ENCODE data around the gene INSL3. TPM values are rescaled to one million over a fixed set of nuclear protein-coding genes. Genes with fewer than 3 reads are reported as not detected.

The INSL3 gene
- total and polyA plus RNA-seq, 2 of the 8 experiments (the other 6 are each of a cell fraction or from before 2014, with no cell fraction given) = 0.41 to 1.5 TPM

DNA sequence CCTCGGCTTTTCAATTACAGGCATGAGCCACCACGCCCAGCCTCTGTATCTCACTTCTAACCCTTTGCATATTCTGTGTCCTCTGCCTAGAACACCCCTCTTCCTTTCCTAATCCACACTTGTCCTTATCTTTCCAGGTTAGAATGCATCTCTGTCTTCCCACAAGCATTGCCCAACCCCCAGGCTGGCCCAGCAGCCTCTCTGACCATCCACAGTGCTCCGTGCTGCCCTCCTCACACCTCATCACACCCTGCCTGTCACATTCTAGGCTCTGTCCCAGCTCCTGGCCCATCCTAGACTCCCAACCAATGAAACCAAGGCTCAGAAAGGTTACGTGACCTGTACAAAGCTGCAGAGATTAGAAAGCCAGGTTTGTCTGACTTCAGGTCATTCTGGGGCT, 15.2 kb upstream of the INSL3 start (continued):
- TF ChIP-seq, protein P1, sequence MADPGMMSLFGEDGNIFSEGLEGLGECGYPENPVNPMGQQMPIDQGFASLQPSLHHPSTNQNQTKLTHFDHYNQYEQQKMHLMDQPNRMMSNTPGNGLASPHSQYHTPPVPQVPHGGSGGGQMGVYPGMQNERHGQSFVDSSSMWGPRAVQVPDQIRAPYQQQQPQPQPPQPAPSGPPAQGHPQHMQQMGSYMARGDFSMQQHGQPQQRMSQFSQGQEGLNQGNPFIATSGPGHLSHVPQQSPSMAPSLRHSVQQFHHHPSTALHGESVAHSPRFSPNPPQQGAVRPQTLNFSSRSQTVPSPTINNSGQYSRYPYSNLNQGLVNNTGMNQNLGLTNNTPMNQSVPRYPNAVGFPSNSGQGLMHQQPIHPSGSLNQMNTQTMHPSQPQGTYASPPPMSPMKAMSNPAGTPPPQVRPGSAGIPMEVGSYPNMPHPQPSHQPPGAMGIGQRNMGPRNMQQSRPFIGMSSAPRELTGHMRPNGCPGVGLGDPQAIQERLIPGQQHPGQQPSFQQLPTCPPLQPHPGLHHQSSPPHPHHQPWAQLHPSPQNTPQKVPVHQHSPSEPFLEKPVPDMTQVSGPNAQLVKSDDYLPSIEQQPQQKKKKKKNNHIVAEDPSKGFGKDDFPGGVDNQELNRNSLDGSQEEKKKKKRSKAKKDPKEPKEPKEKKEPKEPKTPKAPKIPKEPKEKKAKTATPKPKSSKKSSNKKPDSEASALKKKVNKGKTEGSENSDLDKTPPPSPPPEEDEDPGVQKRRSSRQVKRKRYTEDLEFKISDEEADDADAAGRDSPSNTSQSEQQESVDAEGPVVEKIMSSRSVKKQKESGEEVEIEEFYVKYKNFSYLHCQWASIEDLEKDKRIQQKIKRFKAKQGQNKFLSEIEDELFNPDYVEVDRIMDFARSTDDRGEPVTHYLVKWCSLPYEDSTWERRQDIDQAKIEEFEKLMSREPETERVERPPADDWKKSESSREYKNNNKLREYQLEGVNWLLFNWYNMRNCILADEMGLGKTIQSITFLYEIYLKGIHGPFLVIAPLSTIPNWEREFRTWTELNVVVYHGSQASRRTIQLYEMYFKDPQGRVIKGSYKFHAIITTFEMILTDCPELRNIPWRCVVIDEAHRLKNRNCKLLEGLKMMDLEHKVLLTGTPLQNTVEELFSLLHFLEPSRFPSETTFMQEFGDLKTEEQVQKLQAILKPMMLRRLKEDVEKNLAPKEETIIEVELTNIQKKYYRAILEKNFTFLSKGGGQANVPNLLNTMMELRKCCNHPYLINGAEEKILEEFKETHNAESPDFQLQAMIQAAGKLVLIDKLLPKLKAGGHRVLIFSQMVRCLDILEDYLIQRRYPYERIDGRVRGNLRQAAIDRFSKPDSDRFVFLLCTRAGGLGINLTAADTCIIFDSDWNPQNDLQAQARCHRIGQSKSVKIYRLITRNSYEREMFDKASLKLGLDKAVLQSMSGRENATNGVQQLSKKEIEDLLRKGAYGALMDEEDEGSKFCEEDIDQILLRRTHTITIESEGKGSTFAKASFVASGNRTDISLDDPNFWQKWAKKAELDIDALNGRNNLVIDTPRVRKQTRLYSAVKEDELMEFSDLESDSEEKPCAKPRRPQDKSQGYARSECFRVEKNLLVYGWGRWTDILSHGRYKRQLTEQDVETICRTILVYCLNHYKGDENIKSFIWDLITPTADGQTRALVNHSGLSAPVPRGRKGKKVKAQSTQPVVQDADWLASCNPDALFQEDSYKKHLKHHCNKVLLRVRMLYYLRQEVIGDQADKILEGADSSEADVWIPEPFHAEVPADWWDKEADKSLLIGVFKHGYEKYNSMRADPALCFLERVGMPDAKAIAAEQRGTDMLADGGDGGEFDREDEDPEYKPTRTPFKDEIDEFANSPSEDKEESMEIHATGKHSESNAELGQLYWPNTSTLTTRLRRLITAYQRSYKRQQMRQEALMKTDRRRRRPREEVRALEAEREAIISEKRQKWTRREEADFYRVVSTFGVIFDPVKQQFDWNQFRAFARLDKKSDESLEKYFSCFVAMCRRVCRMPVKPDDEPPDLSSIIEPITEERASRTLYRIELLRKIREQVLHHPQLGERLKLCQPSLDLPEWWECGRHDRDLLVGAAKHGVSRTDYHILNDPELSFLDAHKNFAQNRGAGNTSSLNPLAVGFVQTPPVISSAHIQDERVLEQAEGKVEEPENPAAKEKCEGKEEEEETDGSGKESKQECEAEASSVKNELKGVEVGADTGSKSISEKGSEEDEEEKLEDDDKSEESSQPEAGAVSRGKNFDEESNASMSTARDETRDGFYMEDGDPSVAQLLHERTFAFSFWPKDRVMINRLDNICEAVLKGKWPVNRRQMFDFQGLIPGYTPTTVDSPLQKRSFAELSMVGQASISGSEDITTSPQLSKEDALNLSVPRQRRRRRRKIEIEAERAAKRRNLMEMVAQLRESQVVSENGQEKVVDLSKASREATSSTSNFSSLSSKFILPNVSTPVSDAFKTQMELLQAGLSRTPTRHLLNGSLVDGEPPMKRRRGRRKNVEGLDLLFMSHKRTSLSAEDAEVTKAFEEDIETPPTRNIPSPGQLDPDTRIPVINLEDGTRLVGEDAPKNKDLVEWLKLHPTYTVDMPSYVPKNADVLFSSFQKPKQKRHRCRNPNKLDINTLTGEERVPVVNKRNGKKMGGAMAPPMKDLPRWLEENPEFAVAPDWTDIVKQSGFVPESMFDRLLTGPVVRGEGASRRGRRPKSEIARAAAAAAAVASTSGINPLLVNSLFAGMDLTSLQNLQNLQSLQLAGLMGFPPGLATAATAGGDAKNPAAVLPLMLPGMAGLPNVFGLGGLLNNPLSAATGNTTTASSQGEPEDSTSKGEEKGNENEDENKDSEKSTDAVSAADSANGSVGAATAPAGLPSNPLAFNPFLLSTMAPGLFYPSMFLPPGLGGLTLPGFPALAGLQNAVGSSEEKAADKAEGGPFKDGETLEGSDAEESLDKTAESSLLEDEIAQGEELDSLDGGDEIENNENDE (IDR thresholded peaks at IDR 0.05; ENCODE audit: insufficient replicate concordance, low read length) = no peak
- TF ChIP-seq SIRT6 (IDR thresholded peaks at IDR 0.05; ENCODE audit: low read length) = no peak
- no peak for TF ChIP-seq SRF (IDR thresholded peaks at IDR 0.05; ENCODE audit: low read depth, low read length)
- no peak for TF ChIP-seq ASH2L (IDR thresholded peaks at IDR 0.05; ENCODE audit: low read length)

Data from H1 (cell line).